ENCODE data around the gene TIPARP.

DNA sequence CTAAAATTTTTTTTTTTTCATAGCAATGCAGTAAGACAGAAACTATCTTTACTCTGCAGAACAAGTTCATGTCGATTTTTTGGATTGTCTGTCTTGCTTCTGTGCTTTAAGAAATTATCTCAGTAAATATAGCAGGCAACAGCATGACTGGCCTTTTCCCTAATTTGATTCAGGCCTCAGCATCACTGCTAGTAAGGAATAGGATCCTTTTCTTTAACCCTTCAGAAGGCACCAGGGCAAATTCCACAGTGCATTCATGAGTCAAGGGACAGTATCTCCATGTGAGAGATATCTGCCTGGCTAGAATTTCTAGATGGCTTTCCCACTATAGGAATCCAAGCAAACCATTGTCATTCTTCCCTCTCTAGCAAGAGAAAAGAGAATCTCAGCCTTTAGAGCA lies 71.4 kb downstream of the TIPARP start:
- no peak for TF ChIP-seq PBX3 (IDR thresholded peaks at IDR 0.05)
- no peak for TF ChIP-seq GABPA (IDR thresholded peaks at IDR 0.05; ENCODE audit: low read depth)
- no peak for TF ChIP-seq CTCF (IDR thresholded peaks at IDR 0.05)
- TF ChIP-seq JUND (IDR thresholded peaks at IDR 0.05): no peak
- no peak for TF ChIP-seq FOXJ3 (CRISPR knock-in tag; IDR thresholded peaks at IDR 0.05)
- no peak for TF ChIP-seq TAF1 (IDR thresholded peaks at IDR 0.05; ENCODE audit: borderline replicate concordance, low read depth, low read length)
- TF ChIP-seq ZBTB33 (IDR thresholded peaks at IDR 0.05; ENCODE audit: borderline replicate concordance, low read depth): no peak
- TF ChIP-seq SMC3 (IDR thresholded peaks at IDR 0.05; ENCODE audit: low read depth, low read length): no peak

Measured in SK-N-SH (cell line).